ENCODE results near the gene BMP8A.

DNA sequence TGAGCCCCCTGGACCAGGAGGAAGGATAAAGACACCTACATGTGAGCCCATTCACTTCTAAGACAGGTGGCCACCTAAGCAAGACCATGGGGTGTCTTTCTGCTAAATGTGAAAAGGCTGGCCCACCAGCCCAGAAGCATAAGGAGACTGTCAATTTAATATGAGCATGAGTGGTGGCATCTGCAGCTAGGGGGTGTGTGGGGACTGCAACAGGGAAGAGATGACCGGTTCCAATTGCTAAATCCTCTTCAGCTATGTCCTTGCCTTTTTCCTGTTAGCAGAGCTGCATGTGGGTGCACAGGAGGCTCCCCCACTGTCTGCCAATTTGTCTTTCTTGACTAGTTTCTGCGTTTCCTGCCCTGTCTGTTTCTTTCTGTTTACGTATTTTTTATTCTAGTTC, 22.3 kb upstream of the BMP8A start:
- TF ChIP-seq, protein P1, sequence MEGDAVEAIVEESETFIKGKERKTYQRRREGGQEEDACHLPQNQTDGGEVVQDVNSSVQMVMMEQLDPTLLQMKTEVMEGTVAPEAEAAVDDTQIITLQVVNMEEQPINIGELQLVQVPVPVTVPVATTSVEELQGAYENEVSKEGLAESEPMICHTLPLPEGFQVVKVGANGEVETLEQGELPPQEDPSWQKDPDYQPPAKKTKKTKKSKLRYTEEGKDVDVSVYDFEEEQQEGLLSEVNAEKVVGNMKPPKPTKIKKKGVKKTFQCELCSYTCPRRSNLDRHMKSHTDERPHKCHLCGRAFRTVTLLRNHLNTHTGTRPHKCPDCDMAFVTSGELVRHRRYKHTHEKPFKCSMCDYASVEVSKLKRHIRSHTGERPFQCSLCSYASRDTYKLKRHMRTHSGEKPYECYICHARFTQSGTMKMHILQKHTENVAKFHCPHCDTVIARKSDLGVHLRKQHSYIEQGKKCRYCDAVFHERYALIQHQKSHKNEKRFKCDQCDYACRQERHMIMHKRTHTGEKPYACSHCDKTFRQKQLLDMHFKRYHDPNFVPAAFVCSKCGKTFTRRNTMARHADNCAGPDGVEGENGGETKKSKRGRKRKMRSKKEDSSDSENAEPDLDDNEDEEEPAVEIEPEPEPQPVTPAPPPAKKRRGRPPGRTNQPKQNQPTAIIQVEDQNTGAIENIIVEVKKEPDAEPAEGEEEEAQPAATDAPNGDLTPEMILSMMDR (IDR thresholded peaks at IDR 0.05), result no peak
- no peak for TF ChIP-seq POLR2AphosphoS5 (IDR thresholded peaks at IDR 0.05; ENCODE audit: insufficient read depth in 1 of 2, low read depth in 1 of 2)
